Skin epidermis (tissue), 12 donors: ENCODE data around the gene MED12L.
"Not testable (repeated sequence)": the region's sequence is repeated elsewhere in the genome, so short reads cannot be mapped to it uniquely, and the experiment has no call there.

ENCODE experiments used
- H3K27ac ChIP-seq, 21 experiments: fragments of 200-600 bp; sonication (generic) in 11 of 21; one replicate each; pipeline ENCODE4 v1.5.0; 2020; ENCODE audit warnings: mild to moderate bottlenecking in 3 of 21, inconsistent platforms in 2 of 21, moderate library complexity in 2 of 21
- H3K4me3 ChIP-seq, 7 experiments: fragments of 200-600 bp; sonication (generic) in 2 of 7; one replicate each; pipeline ENCODE4 v1.5.0; 2020; ENCODE audit warnings: inconsistent platforms in 2 of 7, mild to moderate bottlenecking in 2 of 7, moderate library complexity in 1 of 7

MED12L gene

DNA sequence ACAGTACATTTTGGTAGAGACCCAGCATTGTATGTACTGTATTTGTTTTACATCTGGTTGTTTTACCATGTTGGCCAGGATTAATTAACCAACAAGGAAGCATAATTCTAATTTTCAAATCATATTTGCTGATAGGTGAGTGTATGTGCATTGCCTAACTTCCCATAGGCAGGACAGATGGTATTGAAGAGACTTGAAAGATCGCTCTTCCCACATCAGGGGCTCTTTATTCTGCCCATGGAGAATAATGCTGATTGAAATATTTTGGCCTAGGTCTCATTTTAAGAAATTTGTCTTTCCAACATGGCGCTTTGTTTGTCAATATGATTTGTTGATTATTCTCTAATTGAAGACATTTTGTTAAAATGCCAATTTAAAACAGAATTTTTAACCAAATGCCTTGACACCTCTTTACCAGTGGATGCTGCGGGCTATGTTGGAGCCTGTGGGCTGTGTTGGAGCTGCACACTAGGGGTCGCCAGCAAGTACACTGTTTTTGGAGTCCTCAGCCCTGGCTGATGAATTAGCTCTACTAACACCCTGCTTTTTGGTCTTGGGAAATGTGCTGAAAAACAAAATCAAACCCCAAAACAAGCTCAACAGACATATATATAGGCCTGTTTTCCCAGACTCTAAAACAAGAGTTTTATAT is 293.7 kb downstream of the MED12L start:
- Histone ChIP-seq H3K27ac (no peak overlapping the region), H3K4me3 (no peak overlapping the region)

GRCh38 chr3:151382671-151383070 is 297.2 kb downstream of the MED12L start:
- Histone ChIP-seq H3K4me3 (no peak overlapping the region), H3K27ac (peak overlapping the region in 1 of 21 experiments; percentile 19)

DNA sequence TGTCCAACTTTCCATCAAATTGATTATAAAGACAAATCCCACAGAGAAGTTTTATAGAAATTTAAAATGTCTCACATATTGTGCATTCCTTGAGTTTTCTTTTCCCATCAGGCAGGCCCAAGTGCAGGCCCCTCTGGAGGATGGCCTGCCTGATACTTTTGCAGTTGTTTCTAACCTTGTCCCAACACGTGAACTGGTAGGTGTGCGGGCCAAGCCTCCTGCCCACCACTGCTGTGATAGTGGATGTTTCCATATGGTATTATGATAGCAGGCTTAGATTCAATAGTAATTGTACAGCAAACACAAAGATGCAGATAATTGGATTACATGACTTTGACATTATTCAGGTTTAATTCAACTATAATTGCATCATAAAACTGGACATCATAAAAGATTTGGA is 297.6 kb downstream of the MED12L start:
- Histone ChIP-seq H3K27ac (peak overlapping the region in 1 of 21 experiments; percentile 19), H3K4me3 (no peak overlapping the region)

GRCh38 chr3:151383956-151384355 is 298.5 kb downstream of the MED12L start:
- Histone ChIP-seq H3K27ac (peak overlapping the region in 2 of 21 experiments; percentile 18 to 55), H3K4me3 (no peak overlapping the region)

DNA sequence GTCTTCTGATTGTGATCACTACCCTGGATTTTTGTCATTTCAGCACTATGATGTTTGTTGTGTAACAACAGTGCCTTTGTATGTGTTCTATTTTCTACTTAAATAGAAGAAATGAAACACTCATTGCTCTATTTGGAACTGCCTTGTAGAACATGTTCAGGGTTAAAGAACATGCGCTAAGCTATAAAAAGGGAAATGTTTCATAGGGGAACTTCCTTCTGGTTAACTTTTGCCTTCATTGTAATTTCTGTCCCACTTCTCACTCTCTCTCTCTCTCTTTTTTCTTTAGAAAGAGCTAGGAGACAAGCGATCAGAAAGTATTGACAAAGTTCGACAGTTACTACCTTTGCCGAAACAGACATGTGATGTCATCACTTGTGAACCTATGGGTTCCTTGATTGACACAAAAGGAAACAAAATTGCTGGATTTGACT is 299.3 kb downstream of the MED12L start, which contains the start of gene P2RY12:
TSS of gene P2RY12 (minus strand) at position 13 of the 434 bp plus-strand sequence. CDS start 45,908 bp downstream, outside the sequence.
- Histone ChIP-seq H3K27ac (peak within 1 kb of the TSS in 3 of 21 experiments; percentile 16 to 55 (median 18)), H3K4me3 (no peak within 1 kb of the TSS)

- Histone ChIP-seq H3K4me3 (no peak overlapping the region), H3K27ac (no peak overlapping the region)
These were observed 300.6 kb downstream of the MED12L start for GRCh38 chr3:151386056-151386455.

DNA sequence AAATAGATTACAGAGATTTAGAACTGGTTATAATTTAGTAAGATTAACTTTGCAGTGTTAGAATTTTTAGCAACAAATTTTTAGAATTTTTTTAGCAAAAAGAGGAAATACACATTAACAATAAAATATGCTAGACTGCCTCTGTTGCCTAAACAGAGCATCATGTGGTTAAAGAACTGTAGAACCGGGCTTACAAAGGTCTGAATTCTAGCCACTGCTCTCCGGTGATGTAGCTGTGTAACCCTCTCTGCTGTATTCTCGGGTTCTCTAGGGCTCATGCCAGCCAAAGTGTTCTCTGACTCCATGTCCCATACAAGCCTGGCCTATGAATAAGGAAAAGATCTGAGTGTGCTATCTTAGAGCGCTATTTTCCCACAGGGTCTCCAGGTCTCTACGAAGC is 302.0 kb downstream of the MED12L start:
- peak overlapping the region in 1 of 21 experiments; percentile 34 for H3K27ac ChIP-seq
- no peak overlapping the region for H3K4me3 ChIP-seq

DNA sequence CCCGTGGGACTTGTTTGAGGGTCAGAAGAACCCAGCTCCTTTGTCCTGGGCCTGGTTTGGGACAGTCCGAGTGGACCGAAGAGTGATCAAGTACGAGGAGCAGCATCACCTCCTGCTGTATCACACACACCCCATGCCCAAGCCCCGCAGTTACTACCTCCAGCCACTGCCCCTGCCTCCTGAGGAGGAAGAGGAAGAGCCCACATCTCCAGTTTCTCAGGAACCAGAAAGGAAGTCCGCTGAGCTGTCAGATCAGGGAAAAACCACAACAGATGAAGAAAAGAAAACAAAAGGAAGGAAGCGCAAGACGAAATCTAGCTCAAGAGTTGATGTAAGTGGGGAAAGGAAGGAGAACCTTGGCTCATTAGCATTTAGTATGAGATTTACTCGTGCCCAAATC is 302.4 kb downstream of the MED12L start:
- Histone ChIP-seq H3K4me3 (no peak overlapping the region), H3K27ac (peak overlapping the region in 1 of 21 experiments; percentile 34)

- Histone ChIP-seq H3K27ac (no peak overlapping the region), H3K4me3 (no peak overlapping the region)
These were observed 306.3 kb downstream of the MED12L start for GRCh38 chr3:151391720-151392119.

DNA sequence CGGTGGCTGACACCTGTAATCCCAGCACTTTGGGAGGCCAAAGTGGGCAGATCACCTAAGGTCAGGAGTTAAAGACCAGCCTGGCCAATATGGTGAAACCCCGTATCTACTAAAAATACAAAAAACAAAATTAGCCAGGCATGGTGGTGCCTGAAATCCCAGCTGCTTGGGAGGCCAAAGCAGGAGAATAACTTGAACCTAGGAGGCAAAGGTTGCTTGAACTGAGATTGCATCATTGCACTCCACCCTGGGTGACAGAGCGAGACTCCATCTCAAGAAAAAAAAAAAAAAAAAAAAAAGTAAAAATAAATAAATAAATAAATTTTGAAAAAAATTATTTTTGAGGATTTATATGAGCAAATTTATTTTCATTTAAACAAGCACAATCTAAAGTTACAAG is 306.7 kb downstream of the MED12L start:
- H3K4me3 ChIP-seq, H3K27ac ChIP-seq: not testable (repeated sequence)

- no peak overlapping the region for H3K4me3 ChIP-seq
- H3K27ac ChIP-seq = no peak overlapping the region
These were observed 307.8 kb downstream of the MED12L start for GRCh38 chr3:151393146-151393830.

DNA sequence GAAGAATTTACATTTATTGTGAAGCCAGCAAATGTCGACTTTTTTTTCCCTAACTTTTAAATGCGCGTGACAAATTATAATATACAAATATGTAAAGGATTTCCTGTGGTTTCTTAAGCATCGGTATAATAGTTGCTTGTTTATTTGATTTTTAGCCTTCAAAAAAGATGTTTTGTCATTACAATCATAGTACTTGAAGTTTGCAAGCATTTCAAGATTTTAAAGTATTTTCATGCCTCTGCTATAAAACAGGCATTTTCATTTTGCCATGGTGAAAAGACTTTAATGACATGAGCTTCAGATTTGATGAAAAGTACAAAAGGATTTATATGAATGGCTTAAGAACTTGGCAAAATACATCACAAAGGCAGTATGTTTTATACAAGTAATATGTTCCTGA is 308.5 kb downstream of the MED12L start:
- Histone ChIP-seq H3K4me3 (no peak overlapping the region), H3K27ac (peak overlapping the region in 1 of 21 experiments; percentile 5)

DNA sequence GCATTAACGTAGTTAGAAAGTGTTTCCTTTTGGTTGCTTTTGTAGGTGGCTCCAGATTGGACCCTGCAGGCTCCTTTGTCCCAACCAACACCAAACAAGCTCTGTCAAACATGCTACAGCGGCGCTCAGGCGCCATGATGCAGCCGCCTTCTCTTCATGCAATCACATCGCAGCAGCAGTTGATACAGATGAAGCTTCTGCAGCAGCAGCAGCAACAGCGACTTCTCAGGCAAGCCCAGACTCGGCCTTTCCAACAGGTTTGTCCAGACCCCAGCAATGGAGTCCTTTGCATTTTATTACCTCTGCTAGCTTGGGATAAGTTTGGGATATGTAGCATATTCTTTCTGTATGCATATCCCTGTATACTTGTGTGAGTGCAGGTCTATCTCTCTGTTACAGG is 309.1 kb downstream of the MED12L start:
- no peak overlapping the region for H3K4me3 ChIP-seq

GRCh38 chr3:151395806-151396205 is 310.3 kb downstream of the MED12L start:
- H3K27ac ChIP-seq = no peak overlapping the region
- H3K4me3 ChIP-seq = no peak overlapping the region

More for the DNA sequence above, 309.1 kb downstream of the MED12L start:
- peak overlapping the region in 6 of 21 experiments; percentile 5 to 44 (median 17) for H3K27ac ChIP-seq

- H3K4me3 ChIP-seq = no peak overlapping the region
- H3K27ac ChIP-seq = no peak overlapping the region
These were observed 313.4 kb downstream of the MED12L start for GRCh38 chr3:151398895-151399294.

GRCh38 chr3:151400341-151400740 is 314.9 kb downstream of the MED12L start:
- no peak overlapping the region for H3K27ac ChIP-seq
- no peak overlapping the region for H3K4me3 ChIP-seq

DNA sequence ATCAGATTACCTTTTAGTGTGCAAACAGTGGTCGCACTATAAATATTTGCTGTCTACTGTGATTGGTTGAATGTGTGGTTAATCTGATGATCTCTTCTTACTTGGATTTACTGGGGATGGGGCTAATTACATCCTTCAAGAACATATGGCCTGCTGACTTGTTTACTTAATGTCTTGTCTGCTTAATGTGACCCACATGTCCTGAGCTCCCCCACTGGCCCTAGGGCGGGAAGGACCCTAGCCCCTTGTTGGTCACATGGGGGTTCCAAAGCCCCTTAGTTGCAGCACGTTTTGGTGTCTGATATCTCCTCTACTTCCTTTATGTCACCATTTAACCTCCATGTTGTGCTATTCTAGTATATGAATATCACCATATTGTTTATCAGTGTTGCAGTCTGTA is 316.9 kb downstream of the MED12L start:
- H3K4me3 ChIP-seq = no peak overlapping the region
- no peak overlapping the region for H3K27ac ChIP-seq

- Histone ChIP-seq H3K4me3 (no peak overlapping the region), H3K27ac (no peak overlapping the region)
These were observed 317.8 kb downstream of the MED12L start for GRCh38 chr3:151403246-151403645.

GRCh38 chr3:151404316-151404715 is 318.9 kb downstream of the MED12L start:
- no peak overlapping the region for H3K27ac ChIP-seq
- H3K4me3 ChIP-seq = no peak overlapping the region

DNA sequence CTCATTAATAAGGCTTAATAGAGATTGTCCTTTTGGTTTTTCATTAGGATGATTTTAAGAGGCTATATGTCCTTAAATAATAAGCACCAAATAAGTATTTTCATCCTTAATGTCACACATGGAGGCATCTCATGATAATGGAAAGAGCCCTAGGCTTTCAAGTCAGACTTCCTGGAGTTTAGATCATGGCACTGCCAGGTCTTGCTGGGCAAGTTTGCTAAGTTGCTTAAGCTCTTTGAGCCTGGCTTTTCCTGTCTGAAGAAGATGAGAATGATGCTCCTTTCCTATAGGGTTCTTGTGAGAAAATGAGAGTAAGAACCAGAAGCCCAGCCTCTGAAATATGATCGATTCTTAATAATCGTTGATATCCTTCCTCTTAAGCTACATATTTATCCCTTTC is 322.5 kb downstream of the MED12L start:
- no peak overlapping the region for H3K4me3 ChIP-seq
- H3K27ac ChIP-seq = no peak overlapping the region

- Histone ChIP-seq H3K27ac (no peak overlapping the region), H3K4me3 (no peak overlapping the region)
These were observed 325.6 kb downstream of the MED12L start for GRCh38 chr3:151410891-151411559.
